B cell (primary cell): ENCODE results near the gene S1PR5. TPM values are rescaled to one million over a fixed set of nuclear protein-coding genes. Genes with fewer than 3 reads are reported as not detected.

ENCODE experiments used
- ATAC-seq: fragments of 200-7000 bp; cut with Tn5 transposase; one replicate; pipeline ENCODE4 v1.10.0; 2021; ENCODE audit warnings: low read depth, mild to moderate bottlenecking, moderate number of reproducible peaks, moderate library complexity
- CTCF ChIA-PET: fragments of 350-600 bp; sonication (Branson Sonifier 250); formaldehyde crosslinking; loops from one replicate; lab custom pipeline; 2021; ENCODE audit warnings: antibody characterized with exemption, inconsistent platforms; lab: Charles Lee
- POLR2A ChIA-PET: fragments of 350-600 bp; sonication (Branson Sonifier 250); formaldehyde crosslinking; loops from one replicate; lab custom pipeline; 2021; ENCODE audit warnings: antibody characterized with exemption; lab: Charles Lee
- DNase-seq: peaks from one replicate; pipeline ENCODE4 v3.0.0; 2013
- H2AFZ ChIP-seq: 2 replicates; pipeline ENCODE4 v1.6.1; 2012; ENCODE audit warnings: mild to moderate bottlenecking, low read depth, low read length; ENCODE audit not compliant: insufficient read depth, poor library complexity, severe bottlenecking
- H3K27ac ChIP-seq, 2 donors: 1 replicate in 1 of 2; 2 replicates in 1 of 2; pipeline ENCODE4 v1.5.1; 2012 to 2013; ENCODE audit warnings: low read length in 2 of 2, mild to moderate bottlenecking in 2 of 2, moderate library complexity in 1 of 2
- H3K27me3 ChIP-seq, 4 experiments: fragments of 200-600 bp in 1 of 4; sonication (generic) in 1 of 4; replicated peaks in 1 of 4; 1 replicate in 2 of 4; 2 replicates in 2 of 4; pipeline versions ENCODE4 v1.6.1 to v1.7.0; 2013 to 2016; ENCODE audit warnings: low read length in 3 of 4, mild to moderate bottlenecking in 2 of 4, mixed read lengths in 1 of 4, moderate library complexity in 1 of 4; ENCODE audit not compliant: insufficient read depth in 4 of 4, control insufficient read depth in 3 of 4; ENCODE audit errors: control extremely low read depth in 1 of 4
- H3K36me3 ChIP-seq, 2 experiments: replicated peaks in 1 of 2; 1 replicate in 1 of 2; 2 replicates in 1 of 2; pipeline versions ENCODE4 v1.6.1 to v1.7.1; 2013; ENCODE audit warnings: low read length in 1 of 2; ENCODE audit not compliant: insufficient read depth in 2 of 2, control insufficient read depth in 1 of 2; ENCODE audit errors: control extremely low read depth in 1 of 2, extremely low read depth in 1 of 2
- H3K4me1 ChIP-seq, 2 donors: fragments of 200-600 bp in 1 of 2; sonication (generic) in 1 of 2; 1 replicate in 1 of 2; 2 replicates in 1 of 2; pipeline versions ENCODE4 v1.5.1 to v1.6.1; 2013 to 2017; ENCODE audit warnings: low read length in 2 of 2; ENCODE audit not compliant: control insufficient read depth in 2 of 2, insufficient read depth in 2 of 2
- H3K4me2 ChIP-seq: replicated peaks from 2 replicates; pipeline ENCODE3; 2012; ENCODE audit warnings: mild to moderate bottlenecking, low read depth, low read length; ENCODE audit not compliant: poor library complexity, severe bottlenecking
- H3K4me3 ChIP-seq, 5 experiments: fragments of 200-600 bp in 1 of 5; sonication (generic) in 1 of 5; 1 replicate in 3 of 5; 2 replicates in 2 of 5; pipeline versions ENCODE4 v1.5.1 to v1.7.0; 2011 to 2016; ENCODE audit warnings: low read length in 4 of 5, mild to moderate bottlenecking in 4 of 5, low read depth in 2 of 5, control low read depth in 1 of 5, moderate library complexity in 1 of 5; ENCODE audit not compliant: insufficient read depth in 1 of 5; ENCODE audit errors: control extremely low read depth in 1 of 5, extremely low read depth in 1 of 5
- H3K79me2 ChIP-seq: fragments of 200-600 bp; sonication (generic); one replicate; pipeline ENCODE4 v1.6.0; 2016; ENCODE audit warnings: low read length; ENCODE audit not compliant: control insufficient read depth, insufficient read depth
- H3K9ac ChIP-seq: fragments of 200-600 bp; sonication (generic); 2 replicates; pipeline ENCODE4 v1.6.1; 2017; ENCODE audit warnings: mild to moderate bottlenecking, low read length, moderate library complexity
- H3K9me3 ChIP-seq, 3 donors: one replicate each; pipeline versions ENCODE4 v1.6.1 to v1.7.1; 2013; ENCODE audit warnings: low read length in 2 of 3; ENCODE audit not compliant: control insufficient read depth in 2 of 3, insufficient read depth in 1 of 3; ENCODE audit errors: control extremely low read depth in 1 of 3
- H4K20me1 ChIP-seq: 2 replicates; pipeline ENCODE4 v1.6.0; 2012; ENCODE audit warnings: mild to moderate bottlenecking, low read length; ENCODE audit not compliant: insufficient read depth, control insufficient read depth, poor library complexity, severe bottlenecking
- H3K27ac Mint-ChIP-seq: one replicate; pipeline ENCODE4 v1.8.0; 2021; ENCODE audit warnings: mixed read lengths
- H3K27me3 Mint-ChIP-seq: one replicate; pipeline ENCODE4 v1.8.0; 2021; ENCODE audit warnings: mixed read lengths
- H3K4me1 Mint-ChIP-seq: one replicate; pipeline ENCODE4 v1.8.0; 2021; ENCODE audit warnings: mixed read lengths
- H3K4me3 Mint-ChIP-seq: one replicate; pipeline ENCODE4 v1.8.0; 2021; ENCODE audit warnings: mixed read lengths
- H3K9me3 Mint-ChIP-seq: one replicate; pipeline ENCODE4 v1.8.0; 2022; ENCODE audit warnings: mixed read lengths; ENCODE audit not compliant: insufficient read depth
- EZH2 ChIP-seq: IDR thresholded peaks from 2 replicates; pipeline ENCODE4 v1.6.1; 2012; ENCODE audit warnings: borderline replicate concordance, low read depth, mild to moderate bottlenecking, moderate library complexity, low read length; ENCODE audit not compliant: insufficient read depth, poor library complexity, severe bottlenecking
- WGBS: methylation state at CpG from one replicate; pipeline ENCODE4 v1.1.5; 2013; ENCODE audit warnings: missing lambda C conversion rate; ENCODE audit not compliant: insufficient coverage; 5-methylcytosine and 5-hydroxymethylcytosine counted together
- intact Hi-C: fragments of 100-400 bp; cut with micrococcal nuclease; formaldehyde crosslinking; loops from one replicate; pipeline ENCODE4 v1.10.0; 2022
- polyA plus RNA-seq: library from polyadenylated mRNA; depleted of rRNA; stranded (reverse); fragments of >200 nt; gene quantifications from 2 replicates; pipeline ENCODE4 v1.2.3, GENCODE V29; 2012
- total RNA-seq, 2 donors: library from RNA; stranded (reverse); fragments of 120-200 nt in 1 of 2; gene quantifications; 1 replicate in 1 of 2; 2 replicates in 1 of 2; pipeline versions ENCODE4 v1.2.3 to v1.2.4, GENCODE V29; 2013 to 2022
- TF ChIP-seq, protein P1 (sequence below): fragments of 200-600 bp; IDR thresholded peaks from one replicate; pipeline ENCODE4 v1.8.0; 2022; ENCODE audit warnings: antibody characterized with exemption, mild to moderate bottlenecking

The S1PR5 gene
- total and polyA plus RNA-seq, 2 donors (not counting 1 experiment from before 2014, with no cell fraction given): 0.27 to 0.67 TPM

- Mint-ChIP-seq H3K27me3 (peaks cover 53% of the 10 kb centered on the region), H3K4me1 (peaks cover 36% of the 10 kb centered on the region), H3K9me3 (no peaks in the 10 kb centered on the region), H3K4me3 (peak overlapping the region; percentile 47), H3K27ac (peak overlapping the region; percentile 5)
- Histone ChIP-seq H3K27ac (no peak overlapping the region), H3K36me3 (no peaks in the 10 kb centered on the region), H3K9ac (no peak overlapping the region), H3K4me1 (peaks cover 34 to 39% of the 10 kb centered on the region in 2 donors), H3K9me3 (peaks cover 0 to 13% (median 0%) of the 10 kb centered on the region in 3 donors), H3K79me2 (no peaks in the 10 kb centered on the region), H3K4me2 (peak overlapping the region; percentile 55), H4K20me1 (no peaks in the 10 kb centered on the region), H3K4me3 (peak overlapping the region in 1 of 5 experiments; percentile 14), H2AFZ (no peak overlapping the region), H3K27me3 (peaks cover 2 to 87% (median 45%) of the 10 kb centered on the region in 4 experiments)
- no peak for ATAC-seq
- intact Hi-C loops: no loop called here
- TF ChIP-seq EZH2: no peak
- TF ChIP-seq, protein P1, sequence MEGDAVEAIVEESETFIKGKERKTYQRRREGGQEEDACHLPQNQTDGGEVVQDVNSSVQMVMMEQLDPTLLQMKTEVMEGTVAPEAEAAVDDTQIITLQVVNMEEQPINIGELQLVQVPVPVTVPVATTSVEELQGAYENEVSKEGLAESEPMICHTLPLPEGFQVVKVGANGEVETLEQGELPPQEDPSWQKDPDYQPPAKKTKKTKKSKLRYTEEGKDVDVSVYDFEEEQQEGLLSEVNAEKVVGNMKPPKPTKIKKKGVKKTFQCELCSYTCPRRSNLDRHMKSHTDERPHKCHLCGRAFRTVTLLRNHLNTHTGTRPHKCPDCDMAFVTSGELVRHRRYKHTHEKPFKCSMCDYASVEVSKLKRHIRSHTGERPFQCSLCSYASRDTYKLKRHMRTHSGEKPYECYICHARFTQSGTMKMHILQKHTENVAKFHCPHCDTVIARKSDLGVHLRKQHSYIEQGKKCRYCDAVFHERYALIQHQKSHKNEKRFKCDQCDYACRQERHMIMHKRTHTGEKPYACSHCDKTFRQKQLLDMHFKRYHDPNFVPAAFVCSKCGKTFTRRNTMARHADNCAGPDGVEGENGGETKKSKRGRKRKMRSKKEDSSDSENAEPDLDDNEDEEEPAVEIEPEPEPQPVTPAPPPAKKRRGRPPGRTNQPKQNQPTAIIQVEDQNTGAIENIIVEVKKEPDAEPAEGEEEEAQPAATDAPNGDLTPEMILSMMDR: no peak
- ChIA-PET POLR2A (interaction anchor here (0.7 kb wide), 1 partner anchor 127 kb away, joined by 14 read pairs; no protein-coding TSS in a partner anchor), CTCF (interaction anchor here (0.7 to 1.5 kb wide), 3 partner anchors 8 to 17 kb away, joined by 3 to 5 read pairs (median 4); no protein-coding TSS in a partner anchor)
- DNase-seq: no peak
- WGBS: 53% methylated on average over 7 of the region's 10 CpGs
Observed at GRCh38 chr19:10516671-10517286, 468 bp downstream of the S1PR5 start.

DNA sequence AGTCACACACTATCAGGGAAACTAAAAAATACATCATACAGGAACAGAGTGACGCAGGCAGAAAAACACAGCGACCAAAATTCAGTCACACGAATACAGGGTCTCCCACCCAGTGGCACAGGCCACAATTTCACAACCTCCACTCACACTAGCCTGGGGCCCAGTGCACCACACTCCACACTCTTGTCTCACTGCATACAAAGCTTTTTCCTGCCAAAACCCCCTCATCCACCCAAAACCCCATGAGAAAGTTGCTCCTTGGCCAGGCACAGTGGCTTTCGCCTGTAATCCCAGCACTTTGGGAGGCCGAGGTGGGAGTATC lies 1.2 kb downstream of the S1PR5 start:
- H4K20me1 ChIP-seq: no peaks in the 10 kb centered on the region
- DNase-seq: no peak
- no peaks in the 10 kb centered on the region for H3K79me2 ChIP-seq
- H2AFZ ChIP-seq: no peak overlapping the region
- peaks cover 53% of the 10 kb centered on the region for H3K27me3 Mint-ChIP-seq
- ChIA-PET CTCF (interaction anchor here (1.4 kb wide), 1 partner anchor 10 kb away, joined by 4 read pairs; no protein-coding TSS in a partner anchor), POLR2A (no interaction called here)
- intact Hi-C loops: no loop called here
- no peak overlapping the region for H3K27ac ChIP-seq
- 78% methylated on average over 3 of the region's 5 CpGs for whole genome bisulfite sequencing
- H3K9me3 Mint-ChIP-seq: no peaks in the 10 kb centered on the region
- H3K27me3 ChIP-seq: peaks cover 2 to 86% (median 45%) of the 10 kb centered on the region in 4 experiments
- H3K9ac ChIP-seq: no peak overlapping the region
- ATAC-seq: no peak
- no peak overlapping the region for H3K4me3 Mint-ChIP-seq
- TF ChIP-seq, protein P1: no peak
- no peak for TF ChIP-seq EZH2
- H3K4me1 Mint-ChIP-seq: peaks cover 36% of the 10 kb centered on the region
- H3K9me3 ChIP-seq: peaks cover 0 to 13% (median 0%) of the 10 kb centered on the region in 3 donors
- H3K4me1 ChIP-seq: peaks cover 34 to 39% of the 10 kb centered on the region in 2 donors
- no peak overlapping the region for H3K27ac Mint-ChIP-seq
- H3K36me3 ChIP-seq: no peaks in the 10 kb centered on the region
- no peak overlapping the region for H3K4me2 ChIP-seq
- H3K4me3 ChIP-seq: no peak overlapping the region
